GM21447 (cell line): ENCODE results near the gene ODR4.
A peak's percentile ranks its signal among the peaks of the same experiment; 100 is the strongest.
"Not testable (repeated sequence)": the region's sequence is repeated elsewhere in the genome, so short reads cannot be mapped to it uniquely, and the experiment has no call there.

Experiments
- ATAC-seq: cut with Tn5 transposase; IDR thresholded peaks from one replicate; pipeline ENCODE4 v1.9.1; 2021; ENCODE audit not compliant: unreplicated experiment

ODR4 gene

GRCh38 chr1:186420923-186421322, 45.3 kb downstream of the ODR4 start:
- peak; percentile 97 for ATAC-seq

DNA sequence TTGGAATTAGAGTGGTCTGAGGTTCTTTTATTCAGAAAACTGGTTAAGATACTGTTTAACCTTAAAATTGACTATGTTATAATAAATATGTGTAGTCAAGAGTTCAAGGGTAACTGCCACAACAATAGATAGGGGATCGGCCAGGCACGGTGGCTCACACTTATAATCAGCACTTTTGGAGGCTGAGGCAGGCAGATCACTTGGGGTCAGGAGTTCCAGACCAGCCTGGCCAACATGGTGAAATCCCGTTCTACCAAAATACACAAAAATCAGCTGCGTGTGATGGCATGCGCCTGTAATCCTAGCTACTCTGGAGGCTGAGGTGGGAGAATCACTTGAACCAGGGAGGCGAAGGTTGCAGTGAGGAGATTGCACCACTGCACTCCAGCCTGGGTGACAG, 45.8 kb downstream of the ODR4 start:
- no peak for ATAC-seq

GRCh38 chr1:186424539-186424938, 48.9 kb downstream of the ODR4 start:
- ATAC-seq = no peak

DNA sequence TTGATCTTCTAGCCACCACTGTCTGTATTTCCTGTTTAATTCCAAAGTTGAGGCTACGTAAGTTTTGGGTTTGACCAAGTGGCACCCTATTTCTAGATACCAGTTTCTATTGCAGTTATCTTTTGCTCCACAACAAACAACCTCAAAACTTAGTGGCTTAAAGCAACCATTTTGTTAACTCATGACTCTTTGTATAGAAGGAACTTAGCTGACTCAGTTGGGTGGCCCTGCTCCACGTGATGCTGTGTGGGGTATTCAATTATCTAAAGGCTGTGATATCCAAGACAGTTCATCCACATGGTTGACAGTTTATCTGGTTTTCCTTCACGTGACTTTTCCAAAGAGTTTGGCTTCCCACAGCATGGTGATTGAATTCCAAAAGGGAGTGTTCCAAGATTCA, 50.5 kb downstream of the ODR4 start:
- no peak for ATAC-seq

- ATAC-seq = no peak
These were observed 53.4 kb downstream of the ODR4 start for GRCh38 chr1:186429017-186429416.

DNA sequence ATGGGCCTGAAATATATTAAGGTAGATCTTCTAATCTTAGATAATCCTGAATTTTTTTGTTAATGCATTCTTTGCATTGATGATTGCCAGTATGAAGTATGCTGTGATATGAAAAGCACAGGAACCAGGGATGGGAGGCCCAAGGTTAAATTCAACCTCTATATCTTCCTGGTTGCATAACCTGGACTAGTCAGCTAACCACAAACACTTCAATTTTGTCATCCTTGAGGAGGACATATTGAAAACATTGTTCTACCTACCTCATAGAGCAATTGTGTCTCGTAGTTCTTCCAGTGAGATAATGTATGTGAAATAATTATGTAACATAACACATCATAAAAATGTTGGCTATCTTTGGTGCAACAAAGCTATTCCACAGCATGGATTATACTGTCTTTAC, 59.7 kb downstream of the ODR4 start:
- ATAC-seq = no peak

GRCh38 chr1:186438567-186438966, 62.9 kb downstream of the ODR4 start:
- ATAC-seq = no peak

DNA sequence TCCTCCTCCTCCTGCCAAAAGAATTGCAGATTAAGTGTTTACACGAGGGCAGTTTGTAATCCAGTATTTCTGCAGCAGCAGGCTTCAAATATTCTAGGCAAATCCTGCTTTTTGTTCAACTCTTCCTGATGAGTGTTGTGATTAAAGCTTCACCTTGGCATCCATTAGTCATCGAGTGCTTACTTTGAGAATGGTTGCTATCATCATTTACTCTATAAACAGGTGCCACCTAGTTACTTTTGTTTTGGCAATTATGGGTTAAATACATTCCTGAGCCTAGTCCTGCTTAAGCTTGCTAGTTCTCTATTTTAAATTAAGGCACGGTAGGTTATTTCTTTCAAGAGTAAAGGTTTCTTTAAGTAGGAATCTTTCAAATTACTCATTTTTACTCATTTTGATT, 64.9 kb downstream of the ODR4 start:
- ATAC-seq = no peak

- ATAC-seq = no peak
These were observed 67.2 kb downstream of the ODR4 start for GRCh38 chr1:186442651-186443375.

- no peak for ATAC-seq
These were observed 68.0 kb downstream of the ODR4 start for GRCh38 chr1:186443638-186444037.

DNA sequence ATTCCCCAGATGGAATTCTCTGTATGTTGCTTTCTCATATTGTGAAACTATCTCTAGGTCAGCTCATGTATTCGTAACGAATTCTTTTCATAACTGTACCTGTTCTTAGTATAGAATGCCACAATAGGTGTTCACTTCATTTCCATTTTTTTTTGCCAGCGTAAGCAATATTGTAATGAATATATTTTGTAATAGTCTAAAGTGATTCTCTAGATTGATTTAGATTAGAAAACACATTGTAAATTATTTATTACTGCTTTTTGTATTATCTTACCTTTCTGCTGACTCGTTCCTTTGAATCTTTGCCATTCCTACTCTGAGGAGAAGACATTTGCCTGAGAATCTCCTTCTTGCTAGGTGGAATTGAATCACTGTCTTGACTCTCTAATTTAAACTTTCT, 70.5 kb downstream of the ODR4 start:
- ATAC-seq = no peak

DNA sequence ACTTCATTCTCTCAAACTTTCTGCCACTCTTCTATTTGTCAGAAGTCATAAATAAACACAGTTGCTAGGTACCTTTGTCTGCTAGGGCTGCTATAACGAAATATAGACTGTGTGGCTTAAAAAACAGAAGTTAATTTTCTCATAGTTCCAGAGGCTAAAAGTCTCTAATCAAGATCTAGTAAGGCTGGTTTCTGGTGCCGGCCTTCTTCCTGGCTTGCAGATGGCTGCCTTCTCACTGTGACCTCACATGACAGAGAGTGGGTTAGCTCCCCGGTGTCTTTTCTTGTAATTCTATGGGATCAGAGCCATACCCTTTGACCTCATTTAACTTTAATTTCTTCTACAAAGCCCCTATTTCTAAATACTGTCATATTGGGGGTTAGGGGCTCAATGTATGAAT, 79.3 kb downstream of the ODR4 start:
- ATAC-seq = no peak

DNA sequence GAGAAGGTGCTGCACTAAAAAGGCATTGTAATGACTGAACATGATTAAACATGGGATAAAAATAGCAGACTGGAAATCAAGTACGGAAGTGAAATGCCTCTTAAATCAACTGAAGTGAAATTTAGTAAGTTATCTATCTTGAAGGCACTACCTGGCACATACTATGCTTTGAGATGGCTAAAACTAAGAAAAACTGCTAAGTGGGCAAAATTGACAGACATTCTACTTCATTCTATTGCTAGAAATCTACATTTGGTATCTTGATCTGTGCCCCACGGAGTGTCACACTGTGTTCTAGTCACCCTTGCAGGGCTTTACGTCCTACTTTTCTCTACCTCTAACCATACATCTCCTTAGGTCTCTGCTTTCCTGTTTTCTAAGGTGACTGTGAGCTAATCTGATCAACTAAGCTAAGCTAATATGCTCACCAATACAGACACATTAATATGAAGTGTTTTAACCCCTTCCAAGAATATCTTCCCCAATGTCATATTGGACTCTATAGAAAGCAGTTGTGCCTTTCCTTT, 81.2 kb downstream of the ODR4 start:
- ATAC-seq = no peak

DNA sequence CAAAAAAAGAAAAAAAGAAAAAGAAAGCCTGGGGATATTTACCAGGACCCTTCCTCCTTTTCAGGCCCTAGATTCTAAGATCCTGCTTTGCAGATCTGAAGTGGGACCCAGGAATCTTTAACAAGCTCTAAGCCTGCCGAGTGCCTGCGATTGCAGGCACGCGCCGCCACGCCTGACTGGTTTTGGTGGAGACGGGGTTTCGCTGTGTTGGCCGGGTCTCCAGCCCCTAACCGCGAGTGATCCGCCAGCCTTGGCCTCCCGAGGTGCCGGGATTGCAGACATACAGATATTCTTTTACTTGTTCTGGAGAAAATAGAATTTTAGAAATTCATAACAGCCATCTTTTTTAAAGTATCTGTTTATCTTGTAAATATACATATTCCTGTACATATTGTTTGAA, 83.5 kb downstream of the ODR4 start:
- not testable (repeated sequence) for ATAC-seq

GRCh38 chr1:186461014-186461413, 85.4 kb downstream of the ODR4 start, which contains the start of gene PDC:
PDC (minus strand) TSS chr1:186461114; CDS start chr1:186449459, 11,655 bp downstream.
- no peak for ATAC-seq

DNA sequence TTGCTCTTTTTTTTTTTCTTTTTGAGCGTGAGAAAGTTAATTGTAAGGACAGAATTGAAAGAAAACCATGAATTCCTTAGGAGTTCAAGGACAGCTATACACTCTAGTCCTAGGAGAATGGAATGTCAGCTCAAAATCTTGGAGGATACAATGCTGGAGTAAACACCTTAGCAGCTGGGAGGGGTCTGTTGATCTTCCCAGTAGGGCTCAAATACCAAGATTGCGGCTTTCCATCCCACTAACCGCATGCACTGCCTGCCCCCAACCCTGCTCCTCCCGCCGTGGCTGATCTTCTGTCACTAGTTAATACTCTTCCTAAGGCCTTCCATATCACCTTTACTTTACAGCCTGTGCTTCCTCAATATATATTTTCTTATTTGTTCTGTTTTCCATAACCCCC, 87.9 kb downstream of the ODR4 start:
- ATAC-seq = no peak

- ATAC-seq = no peak
These were observed 88.3 kb downstream of the ODR4 start for GRCh38 chr1:186463926-186464325.

DNA sequence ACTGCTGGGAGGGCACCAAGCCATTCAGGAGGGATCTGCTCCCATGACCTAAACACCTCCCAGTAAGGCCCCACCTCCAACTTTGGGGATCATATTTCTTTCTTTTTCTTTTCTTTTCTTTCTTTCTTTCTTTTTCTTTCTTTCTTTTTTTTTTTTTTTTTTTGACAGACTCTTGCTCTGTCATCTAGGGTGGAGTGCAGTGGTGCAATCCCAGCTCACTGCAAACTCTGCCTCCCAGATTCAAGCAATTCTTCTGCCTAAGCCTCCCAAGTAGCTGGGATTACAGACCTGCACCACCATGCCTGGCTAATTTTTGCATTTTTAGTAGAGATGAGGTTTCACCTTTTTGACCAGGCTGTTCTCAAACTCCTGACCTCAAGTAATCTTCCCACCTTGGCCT, 89.9 kb downstream of the ODR4 start:
- ATAC-seq = not testable (repeated sequence)

GRCh38 chr1:186465946-186466345, 90.3 kb downstream of the ODR4 start:
- ATAC-seq = no peak
